LNCaP clone FGC (cell line): Measurements from ENCODE around the gene PRKCG.
A peak's percentile ranks its signal among the peaks of the same experiment; 100 is the strongest.

Experiments
- DNase-seq: peaks from one replicate; pipeline ENCODE4 v3.0.0-alpha.2; 2011; ENCODE audit warnings: low read depth
- H3K4me3 ChIP-seq: 2 replicates; pipeline ENCODE4 v1.5.1; 2011; ENCODE audit warnings: mild to moderate bottlenecking, low read depth, low read length, control low read depth
- TF ChIP-seq, protein P1 (sequence below): IDR thresholded peaks from 2 replicates; pipeline ENCODE4 v1.5.1; 2012; ENCODE audit warnings: mild to moderate bottlenecking; ENCODE audit not compliant: control insufficient read depth, insufficient read depth; ENCODE audit errors: extremely low read depth

PRKCG gene

DNA sequence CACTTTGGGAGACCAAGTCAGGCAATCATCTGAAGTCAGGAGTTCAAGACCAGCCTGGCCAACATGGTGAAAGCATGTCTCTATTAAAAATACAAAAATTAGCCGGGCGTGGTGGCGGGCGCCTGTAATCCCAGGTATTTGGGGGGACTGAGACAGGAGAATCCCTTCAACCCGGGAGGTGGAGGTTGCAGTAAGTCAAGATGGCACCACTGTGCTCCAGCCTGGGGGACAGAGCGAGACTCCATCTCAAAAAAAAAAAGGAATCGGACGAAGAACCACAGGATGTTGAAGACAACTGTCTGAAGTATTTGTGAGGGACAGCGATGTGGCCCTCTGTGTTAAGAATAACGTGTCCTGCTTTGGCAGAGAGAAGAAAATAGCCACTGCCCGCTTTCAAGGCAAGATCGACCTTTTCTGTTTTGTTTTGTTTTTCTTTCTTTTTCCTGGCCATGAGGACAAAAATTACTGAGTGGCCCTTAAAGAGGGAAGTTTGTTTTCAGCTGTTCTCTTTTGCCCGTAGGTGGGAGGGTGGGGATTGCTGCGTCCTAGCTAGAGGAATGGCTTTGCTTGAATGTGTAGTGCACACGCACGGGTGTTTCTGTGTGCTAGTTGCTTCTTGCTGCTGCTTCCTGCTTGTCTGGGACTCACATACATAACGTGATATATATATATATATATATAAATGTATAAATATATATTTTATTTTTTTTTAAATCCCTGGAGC is 6.2 kb upstream of the PRKCG start:
- DNase-seq = no peak
- TF ChIP-seq, protein P1, sequence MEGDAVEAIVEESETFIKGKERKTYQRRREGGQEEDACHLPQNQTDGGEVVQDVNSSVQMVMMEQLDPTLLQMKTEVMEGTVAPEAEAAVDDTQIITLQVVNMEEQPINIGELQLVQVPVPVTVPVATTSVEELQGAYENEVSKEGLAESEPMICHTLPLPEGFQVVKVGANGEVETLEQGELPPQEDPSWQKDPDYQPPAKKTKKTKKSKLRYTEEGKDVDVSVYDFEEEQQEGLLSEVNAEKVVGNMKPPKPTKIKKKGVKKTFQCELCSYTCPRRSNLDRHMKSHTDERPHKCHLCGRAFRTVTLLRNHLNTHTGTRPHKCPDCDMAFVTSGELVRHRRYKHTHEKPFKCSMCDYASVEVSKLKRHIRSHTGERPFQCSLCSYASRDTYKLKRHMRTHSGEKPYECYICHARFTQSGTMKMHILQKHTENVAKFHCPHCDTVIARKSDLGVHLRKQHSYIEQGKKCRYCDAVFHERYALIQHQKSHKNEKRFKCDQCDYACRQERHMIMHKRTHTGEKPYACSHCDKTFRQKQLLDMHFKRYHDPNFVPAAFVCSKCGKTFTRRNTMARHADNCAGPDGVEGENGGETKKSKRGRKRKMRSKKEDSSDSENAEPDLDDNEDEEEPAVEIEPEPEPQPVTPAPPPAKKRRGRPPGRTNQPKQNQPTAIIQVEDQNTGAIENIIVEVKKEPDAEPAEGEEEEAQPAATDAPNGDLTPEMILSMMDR = no peak
- H3K4me3 ChIP-seq = no peak overlapping the region

DNA sequence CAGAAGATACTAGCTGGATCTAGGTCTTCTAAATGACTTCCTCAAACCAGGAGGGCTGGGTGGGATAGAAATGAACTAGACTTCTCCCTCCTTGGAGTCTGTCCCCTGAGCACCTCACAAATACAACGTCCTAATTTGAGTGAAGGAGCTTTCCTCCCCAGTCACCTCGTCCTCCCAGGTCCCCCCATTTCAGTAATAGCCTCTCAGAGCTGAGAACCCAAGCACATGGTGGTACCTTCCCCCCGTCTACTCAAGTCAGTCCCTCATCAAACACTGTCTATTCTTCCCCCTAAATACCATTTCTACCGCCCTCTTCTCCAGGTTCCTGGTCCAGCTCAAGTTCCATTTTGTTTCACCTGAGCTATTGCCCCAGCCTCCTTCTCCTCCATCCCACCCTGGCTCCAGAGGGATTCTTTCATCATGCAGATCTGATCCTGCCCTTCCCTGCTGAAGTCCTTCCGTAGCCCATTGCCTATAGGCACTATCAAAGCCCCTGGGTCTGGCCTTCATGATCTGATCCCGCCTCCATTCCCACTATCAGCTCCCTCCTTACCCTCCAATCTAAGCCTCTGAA is 5.3 kb upstream of the PRKCG start:
- DNase-seq = no peak
- H3K4me3 ChIP-seq = no peak overlapping the region
- TF ChIP-seq, protein P1 = no peak

DNA sequence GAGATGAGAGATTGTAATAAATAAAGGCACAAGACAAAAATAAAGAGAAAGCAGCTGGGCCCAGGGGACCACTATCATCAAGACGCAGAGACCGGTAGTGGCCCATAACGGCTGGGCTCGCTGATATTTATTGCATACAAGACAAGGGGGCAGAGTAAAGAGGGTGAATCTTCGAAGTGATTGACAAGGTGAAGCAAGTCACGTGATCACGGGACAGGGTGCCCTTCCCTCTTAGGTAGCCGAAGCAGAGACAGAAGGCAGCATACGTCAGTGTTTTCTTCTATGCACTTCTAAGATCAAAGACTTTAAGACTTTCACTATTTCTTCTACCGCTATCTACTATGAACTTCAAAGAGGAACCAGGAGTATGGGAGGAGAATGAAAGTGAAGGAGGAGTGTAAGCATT is 4.6 kb upstream of the PRKCG start:
- no peak overlapping the region for H3K4me3 ChIP-seq
- no peak for DNase-seq
- TF ChIP-seq, protein P1 = no peak

DNA sequence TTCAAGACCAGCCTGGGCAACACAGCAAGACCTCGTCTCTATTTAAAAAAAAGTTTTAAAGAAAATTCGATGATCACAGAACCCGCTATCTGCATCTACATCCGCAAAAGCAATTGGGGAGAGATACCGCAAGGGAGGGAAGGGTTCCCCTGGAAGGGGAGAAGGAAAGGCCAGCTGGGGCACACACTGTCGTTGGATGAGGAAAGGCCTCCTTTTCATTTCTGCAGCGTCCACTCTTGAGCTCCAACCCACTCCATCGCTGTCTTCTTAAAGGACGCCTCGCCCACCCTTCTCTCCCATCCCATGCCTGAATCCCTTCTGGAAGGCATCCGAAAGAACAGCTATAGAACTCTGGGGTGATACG is 3.2 kb upstream of the PRKCG start:
- peak overlapping the region; percentile 60 for H3K4me3 ChIP-seq
- TF ChIP-seq, protein P1 = no peak
- no peak for DNase-seq

DNA sequence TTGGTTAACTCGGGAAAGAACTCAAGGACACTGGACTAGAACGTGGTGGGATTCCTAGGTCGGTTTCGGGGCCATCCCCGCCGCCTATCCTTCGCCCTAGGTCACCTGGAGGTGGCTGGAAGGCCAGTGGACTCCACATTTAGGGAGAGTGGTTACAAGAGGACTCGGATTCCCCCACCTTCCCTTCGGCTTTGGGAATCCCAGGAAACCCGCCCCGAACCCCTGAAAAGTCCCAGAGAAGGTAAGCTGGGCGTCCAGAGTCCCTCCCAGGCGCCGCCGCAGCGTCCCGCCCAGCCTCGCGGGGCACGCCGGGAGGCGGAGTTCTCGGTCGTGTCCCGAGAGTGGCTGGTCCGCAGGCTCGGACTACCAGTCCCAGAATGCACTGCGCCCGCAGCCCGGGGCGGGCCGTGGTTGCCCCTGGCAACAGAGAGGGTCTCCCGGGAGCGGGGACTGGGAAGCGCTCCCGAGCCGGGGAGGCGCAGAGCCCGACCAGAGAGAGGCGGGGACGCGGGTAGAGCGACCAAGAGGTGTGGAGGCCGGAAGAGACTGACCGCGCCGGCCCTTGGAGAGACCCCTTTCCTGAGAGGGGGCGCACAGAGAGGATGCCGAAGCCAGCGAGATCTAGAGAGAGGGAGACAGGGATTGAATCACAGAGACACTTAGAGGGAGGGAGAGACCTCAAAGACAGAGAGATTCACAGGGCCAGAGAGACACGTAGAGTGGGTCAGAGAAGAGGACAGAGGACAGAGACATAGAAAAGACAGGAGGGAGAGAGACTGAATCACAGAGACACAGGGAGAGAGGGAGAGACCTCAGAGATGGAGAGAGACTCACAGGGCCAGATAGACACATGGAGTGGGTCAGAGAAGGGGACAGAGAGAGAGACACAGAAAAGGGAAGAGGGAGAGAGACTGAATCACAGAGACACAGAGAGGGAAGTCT is 2.6 kb upstream of the PRKCG start:
- TF ChIP-seq, protein P1 = no peak
- no peak for DNase-seq
- peak overlapping the region; percentile 60 for H3K4me3 ChIP-seq

DNA sequence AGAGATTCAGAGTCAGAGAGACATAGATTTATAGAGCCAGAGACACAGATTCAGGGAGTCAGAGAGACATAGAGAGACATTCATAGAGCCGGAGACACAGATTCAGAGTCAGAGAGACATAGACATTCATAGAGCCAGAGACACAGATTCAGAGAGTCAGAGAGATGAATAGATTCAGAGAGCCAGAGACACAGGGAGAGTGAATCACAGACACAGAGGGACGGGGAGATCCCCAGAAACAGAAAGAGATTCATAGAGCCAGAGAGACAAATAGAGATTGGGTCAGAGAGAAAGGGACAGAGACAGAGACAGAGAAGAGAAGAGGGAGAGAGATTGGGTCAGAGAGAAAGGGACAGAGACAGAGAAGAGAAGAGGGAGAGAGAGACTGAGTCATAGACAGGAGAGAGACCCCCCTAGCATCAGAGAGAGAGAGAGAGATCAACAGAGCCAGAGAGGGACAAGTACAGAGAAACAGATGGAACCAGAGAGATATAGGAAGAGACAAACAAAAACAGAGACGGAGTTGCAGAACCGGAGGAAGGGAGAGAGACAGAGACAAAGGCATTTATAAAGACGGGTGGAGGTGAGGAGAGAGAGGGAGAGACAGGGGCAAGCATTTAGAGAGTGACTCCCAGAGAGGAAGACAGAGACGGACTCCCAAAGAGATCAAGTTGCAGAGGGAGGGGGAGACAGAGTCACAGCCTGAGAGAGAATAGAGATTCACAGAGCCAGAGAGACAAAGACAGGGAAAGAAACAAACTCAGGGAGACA is 1.1 kb upstream of the PRKCG start:
- no peak for DNase-seq
- TF ChIP-seq, protein P1 = no peak
- no peak overlapping the region for H3K4me3 ChIP-seq
